Endothelial cell of umbilical vein (primary cell): Measurements from ENCODE around the gene GAS7. TPM values are rescaled to one million over a fixed set of nuclear protein-coding genes. Genes with fewer than 3 reads are reported as not detected.

Experiments
- BruUV-seq: library from RNA; stranded (reverse); fragments of 400-500 nt; replicated peaks from 2 replicates; lab custom pipeline; 2021; lab: Mats Ljungman, UMichigan
- CTCF ChIA-PET: fragments of 300-600, 350-600 bp; sonication (Branson Sonifier 250); formaldehyde crosslinking; loops from one replicate; lab custom pipeline; 2021; ENCODE audit warnings: antibody characterized with exemption, inconsistent platforms; lab: Charles Lee
- POLR2A ChIA-PET: fragments of 300-600, 350-600 bp; sonication (Branson Sonifier 250); formaldehyde crosslinking; loops from one replicate; lab custom pipeline; 2021; ENCODE audit warnings: antibody characterized with exemption, inconsistent platforms; lab: Charles Lee
- DNase-seq: peaks from one replicate; pipeline ENCODE4 v3.0.0-alpha.2; 2011; ENCODE audit warnings: low read depth, low spot score
- FAIRE-seq: peaks from 2 replicates; lab custom pipeline; 2011; peaks lifted over from hg19 to GRCh38; lab: Jason Lieb, UNC
- H2AFZ ChIP-seq: 2 replicates; pipeline ENCODE4 v1.6.0; 2012; ENCODE audit warnings: low read depth, low read length, control low read depth, inconsistent platforms
- H3K27ac ChIP-seq: 2 replicates; pipeline ENCODE4 v1.5.1; 2011; ENCODE audit warnings: low read depth, mild to moderate bottlenecking, control low read depth, low read length, moderate library complexity; ENCODE audit not compliant: insufficient read depth
- H3K27me3 ChIP-seq, 2 experiments: 2 replicates each; pipeline versions ENCODE4 v1.6.0 to v1.6.1; 2011; ENCODE audit warnings: low read length in 2 of 2, mixed read lengths in 1 of 2; ENCODE audit not compliant: control insufficient read depth in 2 of 2, insufficient read depth in 2 of 2
- H3K36me3 ChIP-seq, 2 experiments: 2 replicates in 1 of 2; 3 replicates in 1 of 2; pipeline ENCODE4 v1.5.1; 2011; ENCODE audit warnings: low read length in 2 of 2, mild to moderate bottlenecking in 1 of 2, moderate library complexity in 1 of 2; ENCODE audit not compliant: control insufficient read depth in 2 of 2, insufficient read depth in 2 of 2; ENCODE audit errors: extremely low read depth in 1 of 2
- H3K4me1 ChIP-seq: 3 replicates; pipeline ENCODE4 v1.5.1; 2011; ENCODE audit warnings: mild to moderate bottlenecking, low read length; ENCODE audit not compliant: control insufficient read depth, insufficient read depth; ENCODE audit errors: extremely low read depth
- H3K4me2 ChIP-seq: 2 replicates; pipeline ENCODE4 v1.6.1; 2011; ENCODE audit warnings: low read length, control low read depth, mixed read lengths; ENCODE audit not compliant: insufficient read depth
- H3K4me3 ChIP-seq, 3 experiments: fragments of 200-600 bp in 1 of 3; sonication (generic), shearing (Covaris generic) in 1 of 3; replicated peaks in 1 of 3; 2 replicates each; pipeline ENCODE4 v1.5.1; 2011 to 2016; ENCODE audit warnings: control low read depth in 3 of 3, low read length in 3 of 3, mild to moderate bottlenecking in 2 of 3, inconsistent platforms in 1 of 3, low read depth in 1 of 3, moderate library complexity in 1 of 3; ENCODE audit not compliant: insufficient read depth in 1 of 3
- H3K79me2 ChIP-seq: 2 replicates; pipeline ENCODE4 v1.6.0; 2012; ENCODE audit warnings: low read length, inconsistent platforms; ENCODE audit not compliant: control insufficient read depth, insufficient read depth
- H3K9ac ChIP-seq: replicated peaks from 2 replicates; pipeline ENCODE3; 2011; ENCODE audit warnings: low read length, control low read depth; ENCODE audit not compliant: insufficient read depth; ENCODE audit errors: extremely low read depth
- H3K9me1 ChIP-seq: replicated peaks from 3 replicates; pipeline ENCODE4 v1.6.0; 2011; ENCODE audit warnings: mild to moderate bottlenecking, low read length; ENCODE audit not compliant: control insufficient read depth, insufficient read depth; ENCODE audit errors: extremely low read depth
- H3K9me3 ChIP-seq: replicated peaks from 2 replicates; pipeline ENCODE4 v1.5.1; 2012; ENCODE audit warnings: low read length, inconsistent platforms; ENCODE audit not compliant: control insufficient read depth, insufficient read depth
- H4K20me1 ChIP-seq: replicated peaks from 2 replicates; pipeline ENCODE3; 2011; ENCODE audit warnings: mild to moderate bottlenecking, low read length; ENCODE audit not compliant: control insufficient read depth, insufficient read depth; ENCODE audit errors: extremely low read depth
- EZH2 ChIP-seq: IDR thresholded peaks from 2 replicates; pipeline ENCODE4 v1.6.1; 2012; ENCODE audit warnings: borderline replicate concordance, low read depth, mild to moderate bottlenecking, moderate library complexity, low read length, inconsistent platforms; ENCODE audit not compliant: severe bottlenecking
- FOS ChIP-seq: IDR thresholded peaks from 2 replicates; pipeline ENCODE4 v1.6.1; 2011; ENCODE audit warnings: mild to moderate bottlenecking, low read length, moderate library complexity, borderline replicate concordance; ENCODE audit not compliant: insufficient read depth
- GATA2 ChIP-seq: IDR thresholded peaks from 2 replicates; pipeline ENCODE4 v1.7.0; 2011; ENCODE audit warnings: low read depth, mild to moderate bottlenecking, moderate library complexity, mixed read lengths, low read length; ENCODE audit not compliant: insufficient read length, insufficient read depth
- JUN ChIP-seq: IDR thresholded peaks from 2 replicates; pipeline ENCODE4 v1.6.1; 2011; ENCODE audit warnings: borderline replicate concordance, low read depth; ENCODE audit not compliant: insufficient read length, insufficient read depth
- MYC ChIP-seq: IDR thresholded peaks from one replicate; pipeline ENCODE4 v1.6.1; 2011; ENCODE audit warnings: mild to moderate bottlenecking, low read depth, low read length
- POLR2A ChIP-seq: IDR thresholded peaks from 2 replicates; pipeline ENCODE4 v1.6.1; 2012; ENCODE audit warnings: low read depth, mild to moderate bottlenecking, control low read depth, low read length
- POLR2AphosphoS5 ChIP-seq: IDR thresholded peaks from 2 replicates; pipeline ENCODE4 v1.6.1; 2012; ENCODE audit warnings: low read depth, mild to moderate bottlenecking, control low read depth, low read length, moderate library complexity; ENCODE audit not compliant: insufficient read depth
- dilution Hi-C: fragments of 300-500 bp; cut with MboI; formaldehyde crosslinking; loops from one replicate; pipeline ENCODE4 v1.15.0; 2019; ENCODE audit warnings: low sequenced_read_pairs; ENCODE audit not compliant: extremely low pct_ligation_motif_present
- intact Hi-C: fragments of 100-400 bp; cut with micrococcal nuclease; formaldehyde crosslinking; loops from one replicate; pipeline ENCODE4 v1.10.0; 2022
- polyA plus RNA-seq, 4 experiments: library from polyadenylated mRNA; depleted of rRNA in 3 of 4; stranded (reverse) in 3 of 4; unstranded in 1 of 4; fragments of >200 nt; gene quantifications; 2 replicates each; pipeline versions ENCODE4 v1.2.1 to v1.2.3, GENCODE V29; 2011 to 2012; ENCODE audit warnings: missing spikeins in 1 of 4
- total RNA-seq: library from RNA; stranded (reverse); gene quantifications from 2 replicates; pipeline ENCODE4 v1.2.3, GENCODE V29; 2021
- TF ChIP-seq, protein P1 (sequence below): IDR thresholded peaks from 2 replicates; pipeline ENCODE4 v1.6.1; 2011; ENCODE audit not compliant: insufficient read depth, insufficient read length
- TF ChIP-seq, protein P2 (sequence below), 2 donors: IDR thresholded peaks; 1 replicate in 1 of 2; 2 replicates in 1 of 2; pipeline ENCODE4 v1.5.1; 2011; ENCODE audit warnings: low read length in 2 of 2, mild to moderate bottlenecking in 2 of 2, moderate library complexity in 2 of 2, control low read depth in 1 of 2, inconsistent platforms in 1 of 2, low read depth in 1 of 2; ENCODE audit not compliant: insufficient read depth in 1 of 2; ENCODE audit errors: extremely low read depth in 1 of 2

The GAS7 gene
- total and polyA plus RNA-seq, 2 donors (not counting 3 experiments of a cell fraction or from before 2014, with no cell fraction given), result not detected

DNA sequence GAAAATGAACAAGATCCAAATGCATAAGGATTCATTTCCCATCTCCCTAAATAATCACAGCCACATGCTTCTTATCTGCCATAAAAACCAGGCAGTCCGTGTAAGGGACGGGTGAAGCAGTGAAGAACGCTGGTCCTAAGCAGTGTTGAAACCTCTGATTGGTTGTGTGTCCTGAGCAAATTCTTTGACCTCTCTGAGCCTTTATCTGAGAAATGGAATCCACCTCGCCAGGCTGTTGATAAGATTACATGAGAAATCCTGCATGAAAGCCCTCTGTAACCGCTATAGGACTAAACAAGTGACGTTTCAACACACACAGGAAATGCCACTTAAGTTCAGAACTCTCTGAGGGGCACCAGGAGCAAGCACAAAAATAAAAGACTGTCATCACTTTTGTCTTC is 26.8 kb downstream of the GAS7 start:
- Histone ChIP-seq H3K4me2 (no peak overlapping the region), H3K4me1 (no peaks in the 10 kb centered on the region), H3K9me1 (no peaks in the 10 kb centered on the region), H2AFZ (no peak overlapping the region), H3K27ac (no peak overlapping the region), H3K9ac (no peak overlapping the region), H4K20me1 (no peaks in the 10 kb centered on the region), H3K4me3 (no peak overlapping the region), H3K27me3 (no peaks in the 10 kb centered on the region), H3K36me3 (no peaks in the 10 kb centered on the region), H3K79me2 (no peaks in the 10 kb centered on the region), H3K9me3 (peaks cover 5% of the 10 kb centered on the region)
- dilution Hi-C loops (no loop called here), intact Hi-C loops (no loop called here)
- POLR2A ChIA-PET, result no interaction called here
- TF ChIP-seq MYC (no peak), GATA2 (no peak), FOS (no peak), POLR2A (no peak), EZH2 (no peak), POLR2AphosphoS5 (no peak), JUN (no peak)
- TF ChIP-seq, protein P1, sequence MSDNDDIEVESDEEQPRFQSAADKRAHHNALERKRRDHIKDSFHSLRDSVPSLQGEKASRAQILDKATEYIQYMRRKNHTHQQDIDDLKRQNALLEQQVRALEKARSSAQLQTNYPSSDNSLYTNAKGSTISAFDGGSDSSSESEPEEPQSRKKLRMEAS, result no peak
- TF ChIP-seq, protein P2, sequence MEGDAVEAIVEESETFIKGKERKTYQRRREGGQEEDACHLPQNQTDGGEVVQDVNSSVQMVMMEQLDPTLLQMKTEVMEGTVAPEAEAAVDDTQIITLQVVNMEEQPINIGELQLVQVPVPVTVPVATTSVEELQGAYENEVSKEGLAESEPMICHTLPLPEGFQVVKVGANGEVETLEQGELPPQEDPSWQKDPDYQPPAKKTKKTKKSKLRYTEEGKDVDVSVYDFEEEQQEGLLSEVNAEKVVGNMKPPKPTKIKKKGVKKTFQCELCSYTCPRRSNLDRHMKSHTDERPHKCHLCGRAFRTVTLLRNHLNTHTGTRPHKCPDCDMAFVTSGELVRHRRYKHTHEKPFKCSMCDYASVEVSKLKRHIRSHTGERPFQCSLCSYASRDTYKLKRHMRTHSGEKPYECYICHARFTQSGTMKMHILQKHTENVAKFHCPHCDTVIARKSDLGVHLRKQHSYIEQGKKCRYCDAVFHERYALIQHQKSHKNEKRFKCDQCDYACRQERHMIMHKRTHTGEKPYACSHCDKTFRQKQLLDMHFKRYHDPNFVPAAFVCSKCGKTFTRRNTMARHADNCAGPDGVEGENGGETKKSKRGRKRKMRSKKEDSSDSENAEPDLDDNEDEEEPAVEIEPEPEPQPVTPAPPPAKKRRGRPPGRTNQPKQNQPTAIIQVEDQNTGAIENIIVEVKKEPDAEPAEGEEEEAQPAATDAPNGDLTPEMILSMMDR (IDR thresholded peaks at IDR 0.05; ENCODE audit: extremely low read depth in 1 of 2, insufficient read depth in 1 of 2, low read depth in 1 of 2, low read length in 2 of 2), result no peak
- no TSS peak for BruUV-seq
- CTCF ChIA-PET, result no interaction called here
- FAIRE-seq (no peak), DNase-seq (no peak)
